ACC112 (cell line): ENCODE results near the gene AK2.
A peak's percentile ranks its signal among the peaks of the same experiment; 100 is the strongest.

Experiments
- H2AFZ ChIP-seq: fragments of 200-600 bp; sonication (generic); one replicate; pipeline ENCODE4 v1.6.0; 2017; ENCODE audit warnings: antibody characterized with exemption, low read length; ENCODE audit not compliant: unreplicated experiment
- H3K27ac ChIP-seq: fragments of 200-600 bp; sonication (generic); 2 replicates; pipeline ENCODE4 v1.5.1; 2014; ENCODE audit warnings: low read depth, mild to moderate bottlenecking, antibody characterized with exemption, low read length, moderate library complexity
- H3K27me3 ChIP-seq: fragments of 200-600 bp; sonication (generic); 2 replicates; pipeline ENCODE4 v1.6.1; 2014; ENCODE audit warnings: mild to moderate bottlenecking, antibody characterized with exemption, low read length, moderate library complexity, mixed read lengths; ENCODE audit not compliant: insufficient read depth
- H3K36me3 ChIP-seq: fragments of 200-600 bp; sonication (generic); 2 replicates; pipeline ENCODE4 v1.6.1; 2016; ENCODE audit warnings: mild to moderate bottlenecking, antibody characterized with exemption, low read length, moderate library complexity, mixed read lengths; ENCODE audit not compliant: insufficient read depth
- H3K4me1 ChIP-seq: fragments of 200-600 bp; sonication (generic); one replicate; pipeline ENCODE4 v1.6.1; 2016; ENCODE audit warnings: low read length, mixed read lengths; ENCODE audit not compliant: insufficient read depth, unreplicated experiment, control insufficient read depth
- H3K4me3 ChIP-seq: fragments of 200-600 bp; sonication (generic); 2 replicates; pipeline ENCODE4 v1.5.1; 2014; ENCODE audit warnings: mild to moderate bottlenecking, low read depth, low read length
- H3K79me2 ChIP-seq: fragments of 200-600 bp; sonication (generic); one replicate; pipeline ENCODE4 v1.6.0; 2016; ENCODE audit warnings: low read length; ENCODE audit not compliant: control insufficient read depth, unreplicated experiment, insufficient read depth

AK2 gene

DNA sequence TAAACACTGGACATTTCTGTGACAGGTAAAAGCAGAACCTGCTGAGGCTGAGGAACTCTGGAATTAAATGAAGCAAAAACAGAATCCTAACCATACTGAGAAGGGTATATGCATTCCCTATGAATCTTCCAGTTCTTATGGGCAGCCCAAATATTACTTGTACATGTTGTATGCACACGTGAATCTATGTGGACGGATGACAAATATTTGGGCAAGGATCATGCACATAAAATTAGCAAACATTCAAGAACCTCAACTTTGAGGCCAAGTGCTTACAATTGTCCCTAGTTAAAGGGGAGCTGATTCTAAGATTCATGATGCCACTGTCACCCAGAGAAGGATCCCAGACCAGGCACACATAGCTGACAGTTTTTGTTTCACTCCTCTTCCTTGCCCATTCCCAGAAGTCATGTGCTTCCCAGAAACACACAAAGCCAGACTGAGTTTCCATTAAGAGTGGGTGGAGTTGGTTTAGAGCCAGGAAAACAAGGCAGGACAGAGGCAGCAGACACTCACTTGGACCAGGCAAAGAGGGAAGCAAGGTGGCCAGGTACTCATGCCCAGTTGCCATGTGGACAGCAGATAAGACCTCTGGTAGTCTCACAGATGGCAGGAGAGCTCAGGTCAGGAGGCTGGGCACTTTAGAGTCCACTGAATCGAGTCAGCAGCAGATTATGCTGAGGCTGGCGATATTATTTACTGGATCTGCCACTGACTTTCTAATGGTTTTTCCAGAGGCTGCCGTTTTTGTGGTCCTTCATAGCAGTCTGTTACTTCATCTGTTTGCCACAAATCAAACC, 25.6 kb downstream of the AK2 start:
- Histone ChIP-seq H3K27me3 (no peaks in the 10 kb centered on the region), H3K79me2 (no peaks in the 10 kb centered on the region), H3K36me3 (peaks cover 23% of the 10 kb centered on the region; the same call in 1 of the 2 replicates), H2AFZ (no peak overlapping the region), H3K27ac (peak overlapping the region; percentile 50), H3K4me3 (no peak overlapping the region), H3K4me1 (peaks cover 19% of the 10 kb centered on the region)

DNA sequence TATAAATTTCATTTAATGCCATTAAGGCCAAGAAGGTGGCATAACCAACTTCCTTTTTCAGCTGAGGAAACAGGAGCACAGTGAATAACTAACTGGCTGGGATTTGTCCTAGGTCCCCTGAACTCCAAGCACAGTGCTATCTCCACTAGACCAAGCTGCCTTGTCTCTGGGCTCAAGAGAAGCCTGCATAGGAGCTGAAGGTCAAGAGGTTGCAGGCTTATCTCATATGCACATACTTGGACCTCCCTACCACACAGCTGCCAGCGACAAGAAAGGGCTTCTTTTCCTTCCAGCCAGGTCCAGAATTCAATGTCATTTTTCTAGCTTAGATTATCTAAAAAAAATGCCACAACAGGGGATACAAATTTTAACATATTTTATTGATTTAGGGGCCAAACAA, 27.1 kb downstream of the AK2 start:
- Histone ChIP-seq H2AFZ (no peak overlapping the region), H3K4me3 (no peak overlapping the region), H3K36me3 (peaks cover 18% of the 10 kb centered on the region; the same call in 1 of the 2 replicates), H3K27ac (no peak overlapping the region), H3K4me1 (peaks cover 28% of the 10 kb centered on the region), H3K27me3 (no peaks in the 10 kb centered on the region), H3K79me2 (no peaks in the 10 kb centered on the region)

DNA sequence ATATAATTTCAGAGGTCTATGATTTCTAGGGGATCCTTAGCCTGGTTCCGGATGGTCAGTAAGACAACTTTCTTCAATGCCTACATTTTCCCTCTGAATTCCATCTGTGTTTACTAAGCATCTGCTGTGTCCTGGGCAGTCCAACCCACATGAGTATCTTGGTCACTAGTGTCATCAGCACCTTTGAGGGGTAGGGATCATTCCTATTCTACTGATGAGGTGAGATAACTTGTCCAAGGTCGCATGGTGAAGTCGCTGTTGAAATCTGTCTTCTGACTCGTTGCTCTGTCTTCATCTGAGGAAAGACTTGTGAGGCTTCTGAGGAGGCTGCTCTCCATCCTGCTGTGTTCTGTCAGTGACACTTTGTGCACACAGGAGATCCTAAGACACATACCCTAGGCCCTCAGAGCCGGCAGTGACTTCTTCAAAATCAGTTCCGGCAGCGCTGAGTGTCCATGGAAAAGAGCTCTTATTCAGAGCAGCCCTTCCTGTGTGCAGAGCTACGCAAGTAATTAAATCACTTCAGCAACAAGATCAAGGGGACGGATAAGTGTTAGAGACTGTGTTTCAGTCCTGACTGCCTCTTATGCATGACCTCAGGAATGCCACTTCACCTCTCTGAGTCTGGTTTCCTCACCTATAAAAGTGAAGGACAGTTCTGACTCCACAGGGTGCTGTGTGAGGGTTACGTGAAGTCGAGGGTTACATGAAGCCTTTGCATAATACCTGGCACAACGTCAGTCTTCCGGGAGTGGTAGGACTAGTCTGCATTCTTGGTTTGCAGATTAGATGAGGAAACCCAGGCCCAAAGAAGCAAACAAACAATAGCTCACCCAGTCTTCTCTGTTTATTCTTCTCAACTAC, 28.4 kb downstream of the AK2 start:
- Histone ChIP-seq H2AFZ (no peak overlapping the region), H3K36me3 (peaks cover 12% of the 10 kb centered on the region; the same call in 1 of the 2 replicates), H3K27ac (no peak overlapping the region), H3K4me1 (peaks cover 32% of the 10 kb centered on the region), H3K4me3 (no peak overlapping the region), H3K79me2 (no peaks in the 10 kb centered on the region), H3K27me3 (no peaks in the 10 kb centered on the region)

DNA sequence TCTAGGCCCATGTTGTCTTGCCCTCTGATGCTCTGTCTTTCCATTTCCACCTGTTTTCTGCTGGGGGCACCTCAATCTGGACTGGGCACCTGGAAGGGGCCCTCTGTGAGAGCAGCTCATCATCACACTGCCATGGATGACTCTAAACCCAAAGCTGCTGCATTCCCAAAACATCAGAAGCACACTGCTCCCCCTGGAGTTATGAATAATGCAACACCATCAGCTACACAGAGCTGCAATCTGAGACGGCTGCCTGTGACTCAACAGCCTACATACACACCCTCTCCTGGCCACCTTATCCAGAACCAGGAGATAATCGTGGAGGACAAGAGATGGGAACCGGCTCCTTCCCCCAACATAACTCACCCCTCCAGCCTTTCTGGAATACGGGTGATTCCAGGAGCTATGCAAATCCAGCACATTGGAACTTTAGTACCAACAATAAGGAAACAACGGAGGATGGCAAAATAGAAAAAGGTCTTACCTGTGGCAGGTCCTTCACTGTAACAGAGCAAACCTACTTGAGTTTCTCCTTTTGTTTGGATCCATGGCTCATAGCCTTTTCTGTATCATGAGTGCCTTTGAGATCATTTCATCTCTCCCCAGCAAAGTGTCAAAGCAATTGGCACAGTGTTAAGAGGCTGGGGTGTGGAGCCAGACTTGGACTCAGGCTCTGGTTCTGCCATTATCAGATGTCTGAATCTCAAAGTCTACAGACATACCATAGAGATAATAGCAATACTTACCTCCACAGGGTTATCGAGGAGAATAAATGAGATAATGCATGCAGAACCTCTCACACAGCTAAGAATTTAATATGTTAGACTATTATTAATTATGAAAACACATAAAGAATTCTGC, 29.3 kb downstream of the AK2 start:
- Histone ChIP-seq H2AFZ (no peak overlapping the region), H3K4me3 (no peak overlapping the region), H3K27ac (no peak overlapping the region), H3K36me3 (peaks cover 12% of the 10 kb centered on the region; the same call in 1 of the 2 replicates), H3K4me1 (peaks cover 32% of the 10 kb centered on the region), H3K79me2 (no peaks in the 10 kb centered on the region), H3K27me3 (no peaks in the 10 kb centered on the region)

DNA sequence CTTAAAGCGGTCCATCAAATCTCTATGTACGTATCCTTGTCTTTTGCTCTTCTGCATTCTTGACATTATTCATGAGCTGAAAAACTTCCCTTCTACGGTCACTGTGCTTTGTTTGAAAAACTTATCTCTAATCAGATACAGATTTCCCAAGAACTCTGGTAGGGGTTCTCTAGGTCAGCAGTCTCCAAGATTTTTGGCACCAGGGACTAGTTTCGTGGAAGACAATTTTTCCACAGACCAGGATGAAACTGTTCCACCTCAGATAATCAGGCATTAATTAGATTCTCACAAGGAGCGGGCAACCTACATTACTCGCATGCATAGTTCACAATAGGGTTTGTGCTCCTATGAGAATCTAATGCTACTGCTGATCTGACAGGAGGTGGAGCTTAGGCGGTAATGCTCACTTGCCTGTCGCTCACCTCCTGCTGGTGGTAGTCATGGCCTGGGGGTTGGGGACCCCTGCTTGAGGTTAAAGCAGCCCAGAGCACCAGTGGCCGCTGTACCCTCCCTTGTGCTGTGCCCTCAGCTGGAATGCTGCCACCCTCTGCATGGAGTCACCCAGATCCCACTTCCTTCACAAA, 30.8 kb downstream of the AK2 start:
- Histone ChIP-seq H3K4me1 (peaks cover 24% of the 10 kb centered on the region), H3K36me3 (peaks cover 12% of the 10 kb centered on the region; the same call in 1 of the 2 replicates), H3K27me3 (no peaks in the 10 kb centered on the region), H3K79me2 (no peaks in the 10 kb centered on the region), H2AFZ (no peak overlapping the region), H3K27ac (no peak overlapping the region), H3K4me3 (no peak overlapping the region)

DNA sequence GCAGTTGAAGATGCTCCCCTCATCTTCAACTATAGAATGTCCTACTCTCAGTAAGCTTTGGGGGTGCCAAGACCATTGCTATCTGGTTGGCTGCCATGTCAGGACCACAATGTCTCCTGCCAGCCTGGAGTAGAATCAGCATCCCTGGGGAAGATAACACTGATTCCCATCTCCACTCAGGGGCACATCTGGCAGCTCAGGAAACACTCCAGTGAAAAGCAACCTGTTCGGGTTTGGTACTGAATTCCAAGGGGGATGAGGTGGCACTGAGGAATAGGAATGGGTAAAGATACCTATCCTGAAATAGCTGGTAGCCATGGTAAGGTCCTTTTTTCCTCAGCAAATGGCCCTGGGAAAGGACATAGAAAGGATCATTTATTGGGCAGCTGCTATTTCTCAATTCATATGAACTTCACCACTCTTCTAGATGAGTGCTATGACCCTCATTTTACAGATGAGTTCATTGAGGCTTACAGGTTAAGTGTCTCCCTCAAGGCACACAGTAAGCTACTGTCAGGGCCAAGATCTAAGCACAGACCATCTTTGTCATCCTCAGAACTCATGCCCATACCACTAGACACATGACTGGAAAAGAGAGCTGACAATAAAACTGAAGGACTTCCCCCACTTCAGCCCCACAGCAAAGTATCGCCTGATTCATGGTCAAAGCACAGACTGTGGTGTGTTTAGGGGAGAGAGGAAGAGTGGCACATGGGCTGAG, 31.4 kb downstream of the AK2 start:
- Histone ChIP-seq H3K4me1 (peaks cover 22% of the 10 kb centered on the region), H3K27ac (peak overlapping the region; percentile 38; the same call in 1 of the 2 replicates), H3K4me3 (no peak overlapping the region)

DNA sequence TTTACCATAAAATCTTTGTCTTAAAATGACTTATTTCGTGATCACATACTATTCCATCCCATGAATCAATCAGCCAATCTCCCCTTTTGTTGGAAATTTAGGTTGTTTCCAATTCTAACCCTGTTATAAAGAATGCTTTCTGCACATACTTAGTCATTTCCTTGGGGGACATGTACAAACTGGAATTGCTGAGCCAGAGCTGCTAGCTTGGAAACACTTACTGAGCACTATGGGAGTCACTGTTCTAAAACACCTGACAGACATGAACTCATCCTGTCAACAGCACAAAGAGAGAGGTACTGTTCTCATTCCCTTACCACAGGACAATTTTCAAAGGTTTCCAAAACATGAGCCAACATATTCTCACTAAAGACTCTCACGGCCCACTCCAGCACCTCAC, 32.1 kb downstream of the AK2 start:
- H3K27ac ChIP-seq: peak overlapping the region; percentile 38; the same call in 1 of the 2 replicates
- H3K4me1 ChIP-seq: peaks cover 22% of the 10 kb centered on the region
- no peaks in the 10 kb centered on the region for H3K27me3 ChIP-seq
- peaks cover 12% of the 10 kb centered on the region; the same call in 1 of the 2 replicates for H3K36me3 ChIP-seq
- H2AFZ ChIP-seq: no peak overlapping the region
- H3K79me2 ChIP-seq: no peaks in the 10 kb centered on the region
- no peak overlapping the region for H3K4me3 ChIP-seq

More for the DNA sequence above, 31.4 kb downstream of the AK2 start:
- Histone ChIP-seq H3K79me2 (no peaks in the 10 kb centered on the region), H3K27me3 (no peaks in the 10 kb centered on the region), H2AFZ (no peak overlapping the region), H3K36me3 (peaks cover 12% of the 10 kb centered on the region; the same call in 1 of the 2 replicates)

DNA sequence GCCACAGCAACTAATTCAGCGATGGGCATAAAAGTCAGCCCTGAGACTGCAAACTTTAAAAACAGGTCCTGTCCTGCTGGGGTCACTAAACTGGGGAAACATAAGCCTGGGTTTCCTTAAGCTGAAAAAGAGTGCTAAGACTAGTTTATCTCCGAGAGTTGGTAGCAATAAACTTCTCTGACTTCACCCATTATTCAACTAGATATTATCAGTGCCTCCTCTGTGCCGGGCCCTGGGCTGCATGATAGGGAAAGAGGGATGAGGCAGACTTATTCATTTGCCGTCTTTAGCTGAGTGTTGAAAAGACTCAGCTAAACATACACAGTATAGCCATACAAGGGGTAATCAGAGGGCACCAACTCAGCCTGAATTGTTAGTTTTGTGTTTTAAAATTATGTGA, 33.0 kb downstream of the AK2 start:
- Histone ChIP-seq H3K4me1 (peaks cover 28% of the 10 kb centered on the region), H3K27ac (no peak overlapping the region), H3K4me3 (no peak overlapping the region), H3K27me3 (no peaks in the 10 kb centered on the region), H2AFZ (no peak overlapping the region), H3K36me3 (peaks cover 12% of the 10 kb centered on the region; the same call in 1 of the 2 replicates), H3K79me2 (no peaks in the 10 kb centered on the region)

DNA sequence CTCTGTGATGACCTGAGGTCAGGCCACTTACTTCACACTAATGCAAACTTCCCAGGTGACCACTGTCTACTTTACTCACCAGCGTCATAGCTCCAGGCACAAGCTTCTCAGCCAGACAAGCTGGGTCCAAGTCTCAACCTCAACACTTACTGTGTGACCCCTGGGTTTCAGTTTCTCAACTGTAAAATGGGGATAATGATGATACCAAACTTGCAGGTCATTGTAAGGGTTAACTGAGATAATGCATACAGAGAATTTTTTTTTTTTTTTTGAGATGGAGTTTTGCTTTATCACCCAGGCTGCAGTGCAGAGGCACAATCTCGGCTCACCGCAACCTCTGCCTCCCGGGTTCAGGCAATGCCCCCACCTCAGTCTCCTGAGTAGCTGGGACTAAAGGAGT, 34.7 kb downstream of the AK2 start:
- Histone ChIP-seq H3K79me2 (no peaks in the 10 kb centered on the region), H3K4me1 (peaks cover 37% of the 10 kb centered on the region), H3K27ac (no peak overlapping the region), H3K27me3 (no peaks in the 10 kb centered on the region), H3K36me3 (no peaks in the 10 kb centered on the region), H3K4me3 (no peak overlapping the region), H2AFZ (no peak overlapping the region)
